ENCODE data around the gene CTNNA2.
A peak's percentile ranks its signal among the peaks of the same experiment; 100 is the strongest.

The CTNNA2 gene

GRCh38 chr2:80247339-80247738, 734.5 kb downstream of the CTNNA2 start:
- DNase-seq, result no peak

- DNase-seq, result no peak
Measured at GRCh38 chr2:80248146-80248545, 735.3 kb downstream of the CTNNA2 start.

DNA sequence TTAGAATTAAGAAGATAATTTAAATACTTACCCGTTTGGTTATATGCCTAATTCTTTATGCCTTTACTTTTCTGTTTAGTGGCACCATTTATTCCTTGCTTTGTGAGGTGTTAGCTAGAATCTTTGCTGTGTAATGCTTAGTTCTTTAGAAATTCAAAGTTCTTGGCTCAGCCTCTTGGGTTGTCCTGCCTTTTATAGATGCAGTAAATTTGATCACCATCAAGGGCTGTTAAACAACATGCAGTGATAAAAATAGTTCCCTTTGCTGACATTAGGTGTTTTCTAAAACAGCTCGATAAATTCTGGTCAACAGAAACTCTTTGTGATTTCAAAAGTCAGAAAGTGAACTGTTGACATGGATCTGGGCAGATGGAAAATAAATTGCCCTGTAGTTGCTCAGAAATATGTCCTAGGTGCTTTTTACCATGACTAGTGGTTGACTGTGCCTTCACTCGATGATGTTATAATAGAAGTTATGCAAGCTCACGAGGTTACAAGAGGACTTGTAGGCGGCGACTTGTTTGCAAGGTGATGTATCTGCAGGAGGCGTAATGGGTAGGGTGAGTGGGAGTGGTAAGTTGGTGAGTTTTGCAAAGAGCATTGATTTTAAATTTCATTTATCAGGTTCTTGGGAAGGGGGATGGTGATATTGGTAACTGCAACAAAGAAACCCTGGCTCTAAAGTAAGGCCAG, 739.6 kb downstream of the CTNNA2 start:
- DNase-seq, result no peak

DNA sequence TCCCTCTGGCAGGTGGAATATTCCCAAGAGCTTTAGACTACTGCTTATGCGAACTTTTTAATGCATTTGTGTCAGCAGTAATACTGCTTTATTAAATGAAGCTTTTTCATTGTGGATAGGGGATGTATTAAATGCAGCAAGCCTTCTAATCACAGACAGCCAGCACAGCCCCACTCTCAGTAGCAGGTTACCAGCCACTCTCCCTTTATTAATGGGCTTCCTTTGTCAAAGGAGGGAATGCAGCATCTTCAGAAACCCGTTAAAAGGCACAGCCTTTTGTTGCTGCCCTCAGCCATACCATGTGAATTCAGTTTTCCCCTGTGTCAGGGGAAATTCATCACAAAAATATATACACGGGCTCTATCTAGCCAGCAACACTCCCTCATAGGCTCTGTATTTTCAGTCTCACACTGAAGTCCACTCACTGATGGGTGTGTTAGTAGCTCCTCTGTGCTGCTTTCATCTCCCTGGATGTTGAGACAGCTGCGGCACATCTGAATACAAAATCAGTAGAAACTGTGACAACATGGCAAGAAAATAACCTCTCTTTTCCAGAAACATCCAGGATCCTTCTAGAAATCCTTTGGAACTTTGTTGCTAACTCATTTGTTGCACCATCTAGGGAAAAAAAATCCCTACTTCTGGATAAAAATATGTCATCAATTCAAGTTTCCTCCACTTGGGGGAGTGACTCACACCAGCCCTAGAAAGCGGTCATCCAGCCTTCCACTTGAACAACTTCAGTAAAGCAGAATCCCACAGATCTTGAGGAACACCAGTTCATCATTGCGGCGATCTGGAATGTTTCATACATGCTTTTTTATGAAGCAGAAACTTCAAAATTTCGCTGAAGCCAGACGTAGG, 743.3 kb downstream of the CTNNA2 start:
- peak; percentile 8 for DNase-seq

GRCh38 chr2:80256782-80257167, 743.9 kb downstream of the CTNNA2 start:
- peak; percentile 50 for DNase-seq

DNA sequence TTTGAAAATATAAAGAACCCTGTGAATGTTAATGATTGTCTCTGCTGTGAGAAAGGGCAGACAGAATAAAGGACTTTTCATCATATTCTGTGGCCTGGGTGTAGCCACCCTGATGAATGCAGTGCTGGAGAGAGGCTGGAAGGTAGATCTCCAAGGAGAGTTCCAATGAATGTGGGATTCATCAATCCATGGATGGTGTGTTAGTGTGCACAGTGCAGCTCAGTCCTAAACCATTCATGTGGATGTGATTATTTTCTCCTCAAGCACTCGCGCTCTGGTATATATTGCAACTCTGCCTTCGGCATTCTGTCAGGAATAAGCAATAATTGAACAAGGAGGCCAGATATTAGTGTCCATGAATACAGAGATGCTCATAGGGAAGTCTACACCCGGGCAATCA, 744.6 kb downstream of the CTNNA2 start:
- DNase-seq, result no peak

GRCh38 chr2:80258341-80258740, 745.5 kb downstream of the CTNNA2 start:
- DNase-seq, result no peak

DNA sequence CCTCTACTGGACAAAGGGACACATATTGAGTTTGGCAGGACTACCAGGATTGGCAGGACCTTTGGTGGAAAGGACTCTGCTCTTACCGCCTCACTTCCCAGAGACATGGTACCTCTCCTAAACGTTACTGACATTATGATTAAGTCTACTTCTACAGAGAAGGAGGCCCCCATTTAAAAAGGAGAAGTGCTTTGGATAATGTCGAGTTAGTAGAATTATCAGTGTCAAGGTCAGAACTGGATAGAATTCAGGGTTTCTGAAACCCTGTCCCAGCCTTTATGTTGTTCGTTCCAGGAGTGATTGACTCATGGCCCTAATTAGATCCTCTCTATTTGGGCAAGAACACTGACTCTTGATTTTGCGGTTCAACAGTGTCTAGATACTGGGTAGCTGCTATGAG, 745.9 kb downstream of the CTNNA2 start:
- no peak for DNase-seq

GRCh38 chr2:80259292-80259691, 746.4 kb downstream of the CTNNA2 start:
- no peak for DNase-seq

DNA sequence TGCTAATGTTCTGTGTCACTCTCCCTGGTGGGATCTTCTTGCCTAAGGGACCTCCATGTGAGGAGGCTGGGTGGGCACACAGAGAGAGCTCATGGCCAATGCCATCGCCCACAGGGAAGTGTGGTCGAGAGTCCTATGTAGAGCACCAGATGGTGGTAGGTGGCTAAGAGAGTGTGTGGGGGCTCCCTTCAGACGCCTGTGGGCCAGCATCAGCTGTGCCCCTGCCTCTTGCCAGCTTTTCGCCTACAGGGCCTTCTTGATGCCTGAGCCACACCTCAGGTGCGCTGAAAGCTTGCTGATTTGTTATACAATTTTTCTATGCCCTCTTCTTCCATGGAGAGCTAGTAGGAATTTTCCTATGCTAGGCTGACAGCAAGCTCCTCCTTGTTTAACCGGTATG, 753.4 kb downstream of the CTNNA2 start:
- no peak for DNase-seq

DNA sequence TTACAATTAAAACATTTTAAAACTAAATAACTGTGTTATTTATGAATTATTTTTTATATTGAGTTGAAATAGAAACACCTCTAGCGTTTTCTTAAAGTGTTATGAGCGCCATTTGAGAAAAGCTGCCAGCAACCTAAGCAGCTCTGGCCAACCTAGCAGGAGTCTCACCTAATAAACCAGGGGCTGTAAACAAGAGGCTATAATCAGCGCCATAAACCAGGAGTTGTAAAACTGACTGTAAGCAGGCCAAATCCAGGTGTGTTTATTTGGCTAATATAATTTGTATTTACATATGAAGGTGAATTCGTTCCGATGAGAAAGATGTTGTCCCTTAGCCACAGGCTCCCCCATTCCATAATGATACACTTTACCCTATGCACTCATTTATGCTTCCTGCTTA, 757.0 kb downstream of the CTNNA2 start:
- no peak for DNase-seq

DNA sequence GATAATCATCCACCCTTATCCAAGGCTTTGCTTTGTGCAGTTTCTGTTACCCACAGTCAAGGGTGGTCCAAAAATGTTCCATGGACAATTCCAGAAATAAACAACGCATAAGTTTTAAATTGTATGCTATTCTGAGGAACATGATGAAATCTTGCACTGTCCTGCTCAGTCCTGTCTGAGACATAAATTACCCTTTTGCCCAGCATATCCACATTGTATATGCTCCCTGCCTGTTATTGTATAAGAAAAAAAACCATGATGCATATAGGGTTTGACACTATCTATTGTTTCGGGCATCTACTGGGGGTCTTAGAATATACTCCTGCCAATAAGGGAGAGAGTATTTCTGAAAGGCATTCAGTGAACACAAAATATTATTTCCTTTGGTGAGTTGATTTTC, 767.7 kb downstream of the CTNNA2 start:
- DNase-seq, result no peak

GRCh38 chr2:80281049-80281448, 768.2 kb downstream of the CTNNA2 start:
- DNase-seq, result no peak

GRCh38 chr2:80288576-80288975, 775.7 kb downstream of the CTNNA2 start:
- DNase-seq, result no peak

DNA sequence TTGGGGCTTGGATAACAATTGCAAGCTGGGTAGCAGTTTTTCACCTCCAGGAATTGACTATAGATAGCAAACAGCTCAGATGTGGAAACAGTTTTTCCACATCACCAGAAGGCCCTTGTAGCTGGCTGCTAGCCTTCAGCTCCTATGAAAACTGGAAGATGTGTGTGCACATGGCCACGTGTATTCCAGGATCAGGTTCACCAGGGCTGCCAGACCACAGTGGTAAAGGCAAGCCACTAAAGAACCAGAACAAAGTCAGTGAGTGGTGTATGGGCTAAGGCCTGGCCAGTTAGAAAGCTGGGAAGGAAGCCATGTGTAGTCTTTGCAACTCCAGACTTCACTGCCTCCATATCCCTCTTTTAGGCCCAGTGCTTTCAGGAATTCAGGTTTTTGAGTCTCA, 778.8 kb downstream of the CTNNA2 start:
- no peak for DNase-seq

GRCh38 chr2:80292474-80292873, 779.6 kb downstream of the CTNNA2 start:
- no peak for DNase-seq

DNA sequence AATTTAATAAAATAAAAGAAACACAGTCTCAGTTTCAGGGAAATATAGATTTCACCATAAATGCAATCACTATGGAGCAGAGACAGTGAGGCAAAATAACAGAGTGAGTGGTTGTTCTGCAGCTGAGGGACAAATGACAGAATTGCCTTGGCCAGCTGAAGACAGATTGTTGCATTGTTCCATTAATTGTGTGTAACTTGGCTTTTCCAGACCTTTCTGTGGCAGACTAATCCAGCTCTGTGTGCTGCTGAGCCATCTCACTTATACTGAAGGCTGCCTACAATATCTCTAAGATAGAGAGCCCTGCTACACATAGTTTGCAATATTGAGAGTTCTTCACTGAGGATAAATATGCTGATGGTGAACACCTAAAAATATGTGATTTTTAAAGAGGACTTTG, 780.2 kb downstream of the CTNNA2 start:
- no peak for DNase-seq

- no peak for DNase-seq
Measured at GRCh38 chr2:80298954-80299353, 786.1 kb downstream of the CTNNA2 start.

GRCh38 chr2:80299661-80300060, 786.8 kb downstream of the CTNNA2 start:
- no peak for DNase-seq

DNA sequence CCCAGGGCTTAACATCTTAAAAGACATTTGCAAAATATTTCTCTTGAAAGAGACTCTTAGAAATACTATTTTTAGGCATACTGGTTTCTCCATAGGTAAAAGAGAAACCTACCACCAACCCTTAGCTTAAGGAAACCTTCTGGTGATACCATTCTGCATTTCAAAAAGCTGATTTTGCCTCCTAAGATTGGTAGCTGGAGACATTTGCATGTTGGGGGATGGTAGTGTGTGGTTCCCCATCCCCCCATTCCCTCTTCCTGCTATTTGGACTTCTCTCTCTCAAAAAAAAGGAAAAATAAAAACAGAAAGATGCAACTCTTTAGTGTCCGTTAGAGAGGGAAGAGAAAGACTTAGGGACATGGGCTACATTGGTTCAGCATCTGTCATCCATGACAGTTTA, 787.5 kb downstream of the CTNNA2 start:
- no peak for DNase-seq

DNA sequence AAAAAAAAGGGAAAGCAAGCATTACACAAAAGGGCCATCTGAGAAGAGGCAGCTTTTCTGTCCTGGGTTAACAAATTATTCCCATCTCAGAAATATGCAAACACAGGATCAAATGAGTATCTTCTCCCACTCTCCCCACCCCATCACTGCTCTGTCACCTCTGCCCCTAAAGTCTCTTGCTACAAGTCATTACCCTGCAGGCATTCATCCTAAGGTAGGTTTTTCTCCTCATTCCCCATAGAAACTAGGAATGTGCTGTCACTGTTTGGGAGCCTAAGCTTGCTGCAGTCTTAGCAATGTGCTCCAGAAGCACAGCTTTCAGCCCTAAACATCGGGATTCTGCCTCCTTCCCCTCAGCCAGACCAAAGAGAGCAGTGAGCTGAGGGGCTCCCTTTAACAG, 788.1 kb downstream of the CTNNA2 start:
- no peak for DNase-seq

DNA sequence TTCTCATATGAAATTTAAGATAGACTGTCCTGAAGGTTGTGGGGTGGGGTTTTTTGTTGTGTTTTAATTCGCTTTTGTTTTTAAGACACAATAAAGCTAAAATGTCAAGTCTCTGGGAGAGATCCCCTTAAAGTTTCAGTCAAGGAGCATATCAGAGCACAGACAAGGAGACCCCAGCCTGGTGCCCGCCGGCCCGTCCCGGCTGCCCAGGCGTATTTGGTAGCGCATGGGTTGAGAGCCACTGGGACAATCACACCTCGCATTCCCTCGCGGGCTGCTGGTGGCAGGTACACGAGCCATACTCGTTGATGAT, 789.1 kb downstream of the CTNNA2 start:
- DNase-seq, result no peak

DNA sequence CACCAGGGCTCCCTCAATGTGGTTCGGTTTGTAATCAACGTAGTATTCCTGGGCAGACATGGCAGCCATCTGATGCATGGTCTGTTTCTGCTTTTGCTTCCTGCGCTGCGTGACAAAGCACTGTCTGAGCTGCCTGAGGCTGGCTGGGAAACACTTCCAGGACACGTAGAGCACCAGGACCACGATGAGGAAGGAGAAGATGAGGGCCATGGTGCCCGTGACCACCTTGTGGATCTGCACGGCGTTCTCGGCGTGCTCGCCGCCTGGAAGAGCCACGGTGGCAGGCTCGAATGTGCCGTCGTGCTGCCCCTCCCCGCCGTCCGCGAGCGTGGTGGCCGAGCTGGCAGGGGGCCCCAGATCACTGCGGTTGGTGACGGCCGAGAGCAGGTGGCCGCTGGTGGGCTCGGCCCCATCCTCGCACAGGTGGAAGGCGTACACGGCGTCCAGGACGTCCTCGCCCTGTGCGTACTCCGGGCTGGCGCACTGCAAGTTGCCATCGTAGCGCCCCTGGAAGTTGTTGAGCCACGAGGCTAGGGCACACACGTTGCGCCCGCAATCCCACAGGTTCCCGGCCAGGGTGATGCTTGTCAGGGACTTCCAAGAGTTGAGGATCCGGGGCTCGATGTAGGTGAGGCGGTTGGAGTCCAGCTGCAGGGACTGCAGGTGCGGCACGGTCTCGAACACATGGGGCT, 789.6 kb downstream of the CTNNA2 start:
- peak; percentile 9 for DNase-seq
